WTC11 (cell line): ENCODE data around the gene BBLN. TPM values are rescaled to one million over a fixed set of nuclear protein-coding genes. Genes with fewer than 3 reads are reported as not detected.

Experiments
- ATAC-seq: fragments of 200-7000 bp; cut with Tn5 transposase; 2 replicates; pipeline ENCODE4 v1.10.0; 2021; ENCODE audit warnings: mild to moderate bottlenecking, moderate library complexity
- CTCF ChIA-PET: fragments of 300-600 bp; sonication (Branson Sonifier 250); formaldehyde crosslinking; loops from one replicate; lab custom pipeline; 2021; ENCODE audit warnings: antibody characterized with exemption; lab: Charles Lee
- POLR2A ChIA-PET: fragments of 350-600 bp; sonication (Branson Sonifier 250); formaldehyde crosslinking; loops from one replicate; lab custom pipeline; 2021; ENCODE audit warnings: antibody characterized with exemption; lab: Charles Lee
- DNase-seq: peaks from one replicate; pipeline ENCODE4 v3.0.0; 2021; ENCODE audit warnings: low spot score
- H3K27ac Mint-ChIP-seq: 2 replicates; pipeline ENCODE4 v1.8.0; 2021; ENCODE audit warnings: mixed read lengths
- H3K27me3 Mint-ChIP-seq: 2 replicates; pipeline ENCODE4 v1.8.0; 2021; ENCODE audit warnings: low read depth, mild to moderate bottlenecking, moderate library complexity, mixed read lengths
- H3K36me3 Mint-ChIP-seq: 2 replicates; pipeline ENCODE4 v1.8.0; 2021; ENCODE audit warnings: mixed read lengths
- H3K4me1 Mint-ChIP-seq: 2 replicates; pipeline ENCODE4 v1.8.0; 2022; ENCODE audit warnings: mixed read lengths
- H3K4me3 Mint-ChIP-seq: 2 replicates; pipeline ENCODE4 v1.8.0; 2021; ENCODE audit warnings: mild to moderate bottlenecking, moderate library complexity, mixed read lengths
- H3K9me3 Mint-ChIP-seq: 2 replicates; pipeline ENCODE4 v1.8.0; 2021; ENCODE audit warnings: mixed read lengths
- CTCF ChIP-seq: fragments of 200-600 bp; IDR thresholded peaks from 2 replicates; pipeline ENCODE4 v1.8.0; 2022; ENCODE audit warnings: antibody characterized with exemption
- GRHL2 ChIP-seq: fragments of 250-450 bp; sonication (Bioruptor Pico); IDR thresholded peaks from 2 replicates; pipeline ENCODE4 v1.8.0; 2022; ENCODE audit warnings: mild to moderate bottlenecking, moderate library complexity; ENCODE audit not compliant: insufficient replicate concordance, severe bottlenecking
- JAZF1 ChIP-seq: fragments of 250-450 bp; sonication (Bioruptor Pico); IDR thresholded peaks from 2 replicates; pipeline ENCODE4 v1.9.0; 2021; ENCODE audit warnings: moderate library complexity, mild to moderate bottlenecking, inconsistent platforms
- MYBL2 ChIP-seq: sonication (generic); formaldehyde crosslinking; IDR thresholded peaks from 2 replicates; pipeline ENCODE4 v1.8.1; 2023; ENCODE audit warnings: mild to moderate bottlenecking, moderate library complexity, missing genetic modification reagents
- NFYB ChIP-seq: sonication (generic); formaldehyde crosslinking; conservative IDR thresholded peaks from 2 replicates; pipeline ENCODE4 v1.8.0; 2022; ENCODE audit warnings: low read depth, missing genetic modification reagents
- NR2C2 ChIP-seq: sonication (generic); formaldehyde crosslinking; IDR thresholded peaks from 2 replicates; pipeline ENCODE4 v1.8.0; 2022; ENCODE audit warnings: mild to moderate bottlenecking, missing genetic modification reagents
- NR3C1 ChIP-seq: sonication (generic); formaldehyde crosslinking; conservative IDR thresholded peaks from 2 replicates; pipeline ENCODE4 v1.8.1; 2023; ENCODE audit warnings: low read depth, mild to moderate bottlenecking, missing genetic modification reagents
- PREB ChIP-seq: sonication (generic); formaldehyde crosslinking; IDR thresholded peaks from 2 replicates; pipeline ENCODE4 v1.8.1; 2022; ENCODE audit warnings: mild to moderate bottlenecking, missing genetic modification reagents, moderate library complexity, borderline replicate concordance
- PRRX2 ChIP-seq: fragments of 250-450 bp; sonication (Bioruptor Pico); IDR thresholded peaks from 2 replicates; pipeline ENCODE4 v1.8.0; 2021; ENCODE audit warnings: mild to moderate bottlenecking
- RELA ChIP-seq: sonication (generic); formaldehyde crosslinking; IDR thresholded peaks from 2 replicates; pipeline ENCODE4 v1.8.1; 2022; ENCODE audit warnings: missing genetic modification reagents, mild to moderate bottlenecking, borderline replicate concordance
- RORB ChIP-seq: fragments of 250-450 bp; sonication (Bioruptor Pico); IDR thresholded peaks from 2 replicates; pipeline ENCODE4 v1.9.0; 2021; ENCODE audit warnings: mild to moderate bottlenecking
- SMAD3 ChIP-seq: sonication (generic); formaldehyde crosslinking; IDR thresholded peaks from 2 replicates; pipeline ENCODE4 v1.8.0; 2022; ENCODE audit warnings: missing genetic modification reagents, mild to moderate bottlenecking, borderline replicate concordance
- SOX15 ChIP-seq: fragments of 250-450 bp; sonication (Bioruptor Pico); IDR thresholded peaks from 2 replicates; pipeline ENCODE4 v1.9.0; 2021; ENCODE audit warnings: mild to moderate bottlenecking
- SP1 ChIP-seq: sonication (generic); formaldehyde crosslinking; conservative IDR thresholded peaks from 2 replicates; pipeline ENCODE4 v1.8.1; 2022; ENCODE audit warnings: missing genetic modification reagents
- ZBTB21 ChIP-seq: sonication (generic); formaldehyde crosslinking; IDR thresholded peaks from 2 replicates; pipeline ENCODE4 v1.8.1; 2023; ENCODE audit warnings: mild to moderate bottlenecking, missing genetic modification reagents, borderline replicate concordance
- ZNF416 ChIP-seq: fragments of 250-450 bp; sonication (Bioruptor Pico); IDR thresholded peaks from 2 replicates; pipeline ENCODE4 v1.9.0; 2021; ENCODE audit warnings: mild to moderate bottlenecking, inconsistent platforms
- ZSCAN18 ChIP-seq: fragments of 250-450 bp; sonication (Bioruptor Pico); IDR thresholded peaks from 2 replicates; pipeline ENCODE4 v2.1.2; 2022; ENCODE audit warnings: mild to moderate bottlenecking, moderate library complexity
- total RNA-seq: library from RNA; stranded (reverse); gene quantifications from 3 replicates; pipeline ENCODE4 v1.2.3, GENCODE V29; 2021
- TF ChIP-seq, protein P1 (sequence below): sonication (generic); formaldehyde crosslinking; IDR thresholded peaks from 2 replicates; pipeline ENCODE4 v1.8.1; 2023; ENCODE audit warnings: mild to moderate bottlenecking, missing genetic modification reagents, borderline replicate concordance
- TF ChIP-seq, protein P2 (sequence below): sonication (generic); formaldehyde crosslinking; IDR thresholded peaks from 2 replicates; pipeline ENCODE4 v1.8.1; 2022; ENCODE audit warnings: missing genetic modification reagents, borderline replicate concordance
- TF ChIP-seq, protein P3 (sequence below): sonication (generic); formaldehyde crosslinking; IDR thresholded peaks from 2 replicates; pipeline ENCODE4 v1.8.1; 2023; ENCODE audit warnings: mild to moderate bottlenecking, missing genetic modification reagents, moderate library complexity

BBLN gene
- total RNA-seq, 1 experiment from 2014 or later = 77.1 TPM

- no peak for TF ChIP-seq NFYB (CRISPR knock-in tag)
- no peak for TF ChIP-seq RELA (CRISPR knock-in tag)
- TF ChIP-seq SP1 (CRISPR knock-in tag) = no peak
- TF ChIP-seq, protein P1, sequence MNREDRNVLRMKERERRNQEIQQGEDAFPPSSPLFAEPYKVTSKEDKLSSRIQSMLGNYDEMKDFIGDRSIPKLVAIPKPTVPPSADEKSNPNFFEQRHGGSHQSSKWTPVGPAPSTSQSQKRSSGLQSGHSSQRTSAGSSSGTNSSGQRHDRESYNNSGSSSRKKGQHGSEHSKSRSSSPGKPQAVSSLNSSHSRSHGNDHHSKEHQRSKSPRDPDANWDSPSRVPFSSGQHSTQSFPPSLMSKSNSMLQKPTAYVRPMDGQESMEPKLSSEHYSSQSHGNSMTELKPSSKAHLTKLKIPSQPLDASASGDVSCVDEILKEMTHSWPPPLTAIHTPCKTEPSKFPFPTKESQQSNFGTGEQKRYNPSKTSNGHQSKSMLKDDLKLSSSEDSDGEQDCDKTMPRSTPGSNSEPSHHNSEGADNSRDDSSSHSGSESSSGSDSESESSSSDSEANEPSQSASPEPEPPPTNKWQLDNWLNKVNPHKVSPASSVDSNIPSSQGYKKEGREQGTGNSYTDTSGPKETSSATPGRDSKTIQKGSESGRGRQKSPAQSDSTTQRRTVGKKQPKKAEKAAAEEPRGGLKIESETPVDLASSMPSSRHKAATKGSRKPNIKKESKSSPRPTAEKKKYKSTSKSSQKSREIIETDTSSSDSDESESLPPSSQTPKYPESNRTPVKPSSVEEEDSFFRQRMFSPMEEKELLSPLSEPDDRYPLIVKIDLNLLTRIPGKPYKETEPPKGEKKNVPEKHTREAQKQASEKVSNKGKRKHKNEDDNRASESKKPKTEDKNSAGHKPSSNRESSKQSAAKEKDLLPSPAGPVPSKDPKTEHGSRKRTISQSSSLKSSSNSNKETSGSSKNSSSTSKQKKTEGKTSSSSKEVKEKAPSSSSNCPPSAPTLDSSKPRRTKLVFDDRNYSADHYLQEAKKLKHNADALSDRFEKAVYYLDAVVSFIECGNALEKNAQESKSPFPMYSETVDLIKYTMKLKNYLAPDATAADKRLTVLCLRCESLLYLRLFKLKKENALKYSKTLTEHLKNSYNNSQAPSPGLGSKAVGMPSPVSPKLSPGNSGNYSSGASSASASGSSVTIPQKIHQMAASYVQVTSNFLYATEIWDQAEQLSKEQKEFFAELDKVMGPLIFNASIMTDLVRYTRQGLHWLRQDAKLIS (CRISPR knock-in tag) = no peak
- TF ChIP-seq PREB = no peak
- TF ChIP-seq RORB = no peak
- no peak for TF ChIP-seq NR3C1
- no peak for TF ChIP-seq ZBTB21 (CRISPR knock-in tag)
- TF ChIP-seq, protein P2, sequence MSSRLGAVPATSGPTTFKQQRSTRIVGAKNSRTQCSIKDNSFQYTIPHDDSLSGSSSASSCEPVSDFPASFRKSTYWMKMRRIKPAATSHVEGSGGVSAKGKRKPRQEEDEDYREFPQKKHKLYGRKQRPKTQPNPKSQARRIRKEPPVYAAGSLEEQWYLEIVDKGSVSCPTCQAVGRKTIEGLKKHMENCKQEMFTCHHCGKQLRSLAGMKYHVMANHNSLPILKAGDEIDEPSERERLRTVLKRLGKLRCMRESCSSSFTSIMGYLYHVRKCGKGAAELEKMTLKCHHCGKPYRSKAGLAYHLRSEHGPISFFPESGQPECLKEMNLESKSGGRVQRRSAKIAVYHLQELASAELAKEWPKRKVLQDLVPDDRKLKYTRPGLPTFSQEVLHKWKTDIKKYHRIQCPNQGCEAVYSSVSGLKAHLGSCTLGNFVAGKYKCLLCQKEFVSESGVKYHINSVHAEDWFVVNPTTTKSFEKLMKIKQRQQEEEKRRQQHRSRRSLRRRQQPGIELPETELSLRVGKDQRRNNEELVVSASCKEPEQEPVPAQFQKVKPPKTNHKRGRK = no peak
- no peak for TF ChIP-seq CTCF
- TF ChIP-seq, protein P3, sequence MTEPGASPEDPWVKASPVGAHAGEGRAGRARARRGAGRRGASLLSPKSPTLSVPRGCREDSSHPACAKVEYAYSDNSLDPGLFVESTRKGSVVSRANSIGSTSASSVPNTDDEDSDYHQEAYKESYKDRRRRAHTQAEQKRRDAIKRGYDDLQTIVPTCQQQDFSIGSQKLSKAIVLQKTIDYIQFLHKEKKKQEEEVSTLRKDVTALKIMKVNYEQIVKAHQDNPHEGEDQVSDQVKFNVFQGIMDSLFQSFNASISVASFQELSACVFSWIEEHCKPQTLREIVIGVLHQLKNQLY (CRISPR knock-in tag) = no peak
- no peak for TF ChIP-seq SOX15 (CRISPR knock-in tag)
- no peak for TF ChIP-seq PRRX2
- TF ChIP-seq GRHL2 (CRISPR knock-in tag) = no peak
- H3K27me3 Mint-ChIP-seq = no peaks in the 10 kb centered on the region
- CTCF ChIA-PET = interaction anchor here (0.6 to 2.8 kb wide), 53 partner anchors 10 to 1009 kb away, joined by 3 to 73 read pairs (median 7); partner anchors contain the start of genes BBLN, CIZ1, LCN2 and PIP5KL1
- peaks cover 10% of the 10 kb centered on the region for H3K4me1 Mint-ChIP-seq
- DNase-seq = no peak
- no peak for ATAC-seq
- H3K36me3 Mint-ChIP-seq = peaks cover 16% of the 10 kb centered on the region
- H3K9me3 Mint-ChIP-seq = peaks cover 1% of the 10 kb centered on the region; the same call in 1 of the 2 replicates
- POLR2A ChIA-PET = no interaction called here
- no peak overlapping the region for H3K27ac Mint-ChIP-seq
- H3K4me3 Mint-ChIP-seq = peak overlapping the region; percentile 50; the same call in 1 of the 2 replicates
Observed at GRCh38 chr9:128118472-128118857, 41.6 kb upstream of the BBLN start.

DNA sequence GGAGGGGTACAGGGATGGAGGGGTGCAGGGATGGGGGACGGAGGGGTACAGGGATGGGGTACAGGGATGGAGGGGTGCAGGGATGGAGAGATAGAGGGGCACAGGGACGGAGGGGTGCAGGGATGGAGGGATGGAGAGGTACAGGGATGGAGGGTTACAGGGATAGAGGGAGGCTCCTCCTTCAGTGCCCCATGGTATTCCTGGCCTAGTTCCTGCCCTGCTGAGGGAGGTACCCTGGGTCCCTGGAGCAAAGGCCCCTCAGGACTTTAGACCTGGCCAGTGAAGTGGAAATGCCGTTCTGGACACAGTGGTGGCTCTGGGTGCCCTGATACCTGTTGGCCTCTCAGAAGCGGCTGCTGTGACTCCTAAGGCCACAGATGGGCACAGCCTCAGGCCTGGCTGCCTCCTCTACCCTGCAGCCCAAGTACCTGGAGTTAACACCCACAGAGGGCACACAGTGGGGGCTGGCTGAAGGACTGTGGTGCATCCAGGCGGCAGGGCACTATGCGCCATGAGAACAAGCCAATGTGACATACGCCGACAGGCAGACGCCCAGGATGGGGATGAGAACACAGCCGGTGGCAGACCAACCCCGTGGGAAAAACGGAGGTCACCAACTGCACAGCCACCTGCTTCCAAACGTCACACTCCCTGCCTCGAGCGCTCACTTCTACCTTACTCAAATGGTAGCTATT, 40.9 kb upstream of the BBLN start:
- ChIA-PET POLR2A (no interaction called here), CTCF (no interaction called here)
- Mint-ChIP-seq H3K9me3 (no peaks in the 10 kb centered on the region), H3K27me3 (no peaks in the 10 kb centered on the region), H3K36me3 (peaks cover 19% of the 10 kb centered on the region), H3K4me1 (peaks cover 10% of the 10 kb centered on the region), H3K27ac (no peak overlapping the region), H3K4me3 (no peak overlapping the region)
- ATAC-seq = no peak
- TF ChIP-seq SMAD3 (CRISPR knock-in tag) = no peak
- no peak for TF ChIP-seq CTCF
- no peak for TF ChIP-seq ZSCAN18 (CRISPR knock-in tag)
- no peak for TF ChIP-seq JAZF1 (CRISPR knock-in tag)
- TF ChIP-seq MYBL2 (CRISPR knock-in tag) = no peak
- TF ChIP-seq NR2C2 = no peak
- no peak for TF ChIP-seq PRRX2
- TF ChIP-seq NFYB (CRISPR knock-in tag) = no peak
- no peak for TF ChIP-seq ZNF416 (CRISPR knock-in tag)
- DNase-seq = no peak
